Right ventricle myocardium superior (tissue), 1 donor: Measurements from ENCODE around the gene FAM240B. TPM values are rescaled to one million over a fixed set of nuclear protein-coding genes. Genes with fewer than 3 reads are reported as not detected.

ENCODE experiments used
- ATAC-seq: fragments of 200-7000 bp; cut with Tn5 transposase; one replicate; pipeline ENCODE4 v1.9.1; 2020; ENCODE audit warnings: mild to moderate bottlenecking; ENCODE audit not compliant: poor library complexity
- DNase-seq: peaks from one replicate; pipeline ENCODE4 v3.0.0-alpha.2; 2020
- intact Hi-C: fragments of 100-400 bp; cut with DNase I; formaldehyde crosslinking; loops from one replicate; pipeline ENCODE4 v1.11.2; 2022
- long read RNA-seq: library from polyadenylated mRNA; unstranded; transcript quantifications from one replicate; pipeline ENCODE4 v2.0.0, GENCODE V29; 2021
- total RNA-seq: library from RNA; stranded (reverse); fragmentation: NEBNext Ultra II Directional; extraction: Animal tissue kit (Norgen Biotek cat#: 25700); gene quantifications from one replicate; pipeline ENCODE4 v1.2.1, GENCODE V29; 2021
- donor health status: DM: no; HTN: yes; CAD: no; lungs with severe emphysema.

The FAM240B gene
- not detected for total RNA-seq
- long read RNA-seq, result 0 reads

DNA sequence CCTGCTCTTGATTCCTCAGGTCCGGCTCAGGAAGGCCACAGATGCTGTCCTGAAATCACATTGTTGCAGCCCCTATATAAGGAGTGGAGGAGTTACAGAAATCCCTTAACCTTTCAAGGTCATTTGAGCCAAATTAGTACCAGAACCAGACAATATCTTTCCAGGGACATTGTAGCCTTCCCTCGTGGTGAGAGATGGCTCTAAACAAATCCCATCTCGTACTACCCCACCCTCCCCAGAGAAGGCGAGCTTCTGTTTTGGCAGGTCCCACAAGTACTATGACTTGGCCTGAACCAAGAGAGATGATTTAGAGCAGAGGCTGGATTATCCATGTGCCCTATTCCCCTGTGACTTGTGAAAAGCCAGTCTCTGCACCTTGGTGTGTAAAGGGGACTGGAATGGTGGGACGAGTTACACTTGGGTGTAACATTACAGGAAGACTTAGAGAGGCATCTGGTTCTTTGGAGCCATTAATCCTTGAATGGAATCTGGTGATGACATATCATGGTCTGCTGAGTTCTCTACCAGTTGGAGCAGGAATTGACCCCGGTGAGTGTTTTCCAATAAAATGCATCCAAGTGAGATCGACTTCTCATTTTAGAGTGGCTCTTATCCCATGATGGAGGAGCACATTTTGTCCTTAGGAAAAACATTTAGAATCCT, at the start of gene FAM240B:
Gene FAM240B, minus strand, starts transcription at position 51 of the 663 bp plus-strand sequence. CDS start 16,134 bp downstream, outside the sequence.
- ATAC-seq (no peak), DNase-seq (no peak)
- intact Hi-C loops, result no loop called here

DNA sequence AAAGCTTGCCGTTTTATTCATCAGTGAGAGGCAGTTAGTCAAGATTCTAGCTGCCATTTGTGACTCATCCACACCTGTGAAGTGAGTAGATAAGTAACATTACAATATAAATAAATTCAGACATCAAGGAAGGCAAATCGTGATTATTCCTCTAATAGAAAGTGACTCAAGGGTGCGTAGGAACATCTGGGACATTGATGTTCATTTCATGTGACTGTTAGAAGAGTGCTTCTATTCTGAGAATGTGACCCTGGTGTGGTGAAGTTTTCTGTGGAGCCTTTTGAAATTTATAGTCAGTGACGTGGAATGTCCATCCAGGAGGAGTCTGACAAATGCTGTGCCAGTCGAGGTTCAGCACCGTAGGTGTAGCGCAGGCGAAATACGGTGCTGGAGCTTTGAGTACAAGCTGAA, 48.4 kb upstream of the FAM240B start:
- intact Hi-C loops, result no loop called here
- ATAC-seq, result peak; percentile 25
- no peak for DNase-seq

DNA sequence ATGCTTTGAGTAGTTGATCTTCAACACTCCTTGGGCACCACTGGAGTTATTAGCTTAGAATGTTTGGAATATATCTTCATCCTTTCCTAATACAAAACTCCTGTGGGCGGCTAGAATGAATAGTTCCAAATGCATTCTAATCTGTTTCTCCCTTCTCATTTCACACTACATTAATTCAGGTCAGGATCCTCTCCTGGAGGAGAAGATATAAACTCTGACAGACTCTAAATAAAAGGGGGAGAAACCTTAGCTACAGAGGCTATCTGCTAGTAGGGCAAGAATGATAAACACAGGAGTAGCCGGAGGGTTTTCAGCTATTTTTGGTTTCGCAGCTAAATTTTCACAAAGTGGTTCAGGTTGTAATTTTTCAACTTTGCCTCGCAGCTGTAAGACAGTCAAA, 45.2 kb upstream of the FAM240B start:
- DNase-seq, result no peak
- intact Hi-C loops, result no loop called here
- ATAC-seq, result no peak

DNA sequence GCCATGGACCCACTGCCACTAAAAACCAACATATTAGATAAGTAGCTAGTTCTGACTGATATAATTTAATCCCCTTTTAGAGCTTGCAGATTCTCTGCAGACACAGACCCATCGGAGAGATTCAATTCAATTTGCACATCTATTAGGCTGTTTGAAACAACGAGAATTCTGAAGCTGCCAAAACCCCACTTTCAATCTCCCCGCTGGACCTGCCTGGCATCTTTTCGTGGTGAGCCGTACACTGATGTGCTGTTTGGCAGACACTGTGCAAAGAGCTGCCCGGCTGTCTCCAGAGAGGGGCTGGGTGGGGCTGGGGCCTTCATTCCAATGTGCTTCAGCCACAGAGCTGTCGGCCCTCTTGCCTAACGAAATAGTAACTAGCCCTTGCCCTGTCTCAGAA, 42.1 kb upstream of the FAM240B start:
- DNase-seq (no peak), ATAC-seq (no peak)
- intact Hi-C loops, result no loop called here

DNA sequence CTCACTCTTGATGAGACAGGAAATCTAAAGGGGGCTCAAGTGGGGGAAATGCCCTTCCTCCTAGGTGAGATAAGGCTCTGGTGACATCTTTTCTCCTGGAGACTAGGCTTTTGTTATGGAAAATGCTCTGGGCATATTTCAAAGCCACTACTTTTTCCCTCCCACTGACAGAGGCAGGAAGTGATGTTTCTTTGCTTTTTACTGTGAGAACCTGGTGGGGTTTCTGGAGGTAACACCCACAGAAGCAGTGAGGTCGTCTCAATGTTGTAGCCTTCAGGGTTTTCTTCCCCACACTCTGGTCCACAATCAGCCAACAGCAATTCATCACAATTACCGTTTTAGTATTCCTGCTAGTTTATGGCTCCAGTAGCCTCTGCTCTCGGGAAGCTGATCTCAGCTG, 41.4 kb upstream of the FAM240B start:
- DNase-seq, result no peak
- intact Hi-C loops, result no loop called here
- ATAC-seq, result no peak

DNA sequence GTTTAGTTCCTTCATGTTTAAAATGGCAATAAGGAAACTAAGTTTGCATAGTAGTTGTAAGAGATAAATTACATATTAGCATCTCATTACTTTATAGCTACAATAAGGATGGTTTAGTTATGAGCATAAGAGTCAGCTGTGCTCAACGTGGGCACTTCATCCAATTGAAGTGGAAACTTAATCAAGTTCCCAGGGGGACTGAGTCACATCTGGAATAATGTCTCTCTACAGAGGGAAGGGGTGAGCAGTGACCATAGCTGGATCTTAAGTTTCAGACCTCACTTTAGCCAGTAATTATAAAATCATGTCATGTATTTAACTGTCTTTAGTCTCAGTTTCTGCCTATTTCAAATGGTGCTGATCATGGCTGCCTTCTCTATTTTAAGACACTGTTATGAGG, 36.8 kb upstream of the FAM240B start:
- no peak for ATAC-seq
- no peak for DNase-seq
- intact Hi-C loops, result no loop called here

DNA sequence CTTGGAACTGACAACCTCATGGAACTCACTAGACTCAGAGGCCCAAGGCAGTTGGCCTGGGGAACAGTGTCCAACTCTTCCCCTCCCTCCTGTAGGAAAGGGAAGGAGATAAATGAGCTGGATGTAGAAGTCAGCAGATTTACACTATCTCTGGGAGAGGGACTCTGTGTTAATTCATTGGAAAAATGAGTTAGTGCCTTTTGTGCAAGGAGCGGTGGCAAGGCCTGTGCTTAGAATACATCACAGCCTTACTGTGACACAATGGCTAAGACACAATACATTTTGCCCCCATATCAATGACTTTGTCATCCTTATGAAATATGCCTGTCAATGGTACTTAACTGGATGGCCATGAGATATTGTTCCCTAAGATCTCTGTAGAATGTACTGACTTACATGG, 28.0 kb upstream of the FAM240B start:
- no peak for ATAC-seq
- no peak for DNase-seq
- intact Hi-C loops, result no loop called here

DNA sequence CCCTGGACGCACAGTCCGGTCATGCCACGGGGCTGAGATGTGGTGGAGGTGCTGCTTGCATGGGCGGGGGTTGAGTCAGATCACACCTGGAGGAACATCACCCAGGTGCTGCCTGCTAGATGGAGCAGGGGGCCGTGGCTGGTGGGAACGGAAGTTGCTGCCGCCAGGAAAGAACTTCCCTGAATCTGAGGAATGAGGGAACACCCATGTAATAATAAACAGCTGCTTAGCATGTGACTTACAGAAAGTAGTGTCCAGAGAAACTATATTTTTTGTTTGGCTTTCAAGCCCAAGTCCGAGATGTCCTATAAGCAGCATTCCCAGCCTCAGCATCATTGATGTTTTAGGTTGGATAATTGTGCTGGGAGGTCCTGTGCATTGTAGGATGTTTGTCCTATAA, 27.1 kb upstream of the FAM240B start:
- intact Hi-C loops, result no loop called here
- no peak for DNase-seq
- no peak for ATAC-seq

DNA sequence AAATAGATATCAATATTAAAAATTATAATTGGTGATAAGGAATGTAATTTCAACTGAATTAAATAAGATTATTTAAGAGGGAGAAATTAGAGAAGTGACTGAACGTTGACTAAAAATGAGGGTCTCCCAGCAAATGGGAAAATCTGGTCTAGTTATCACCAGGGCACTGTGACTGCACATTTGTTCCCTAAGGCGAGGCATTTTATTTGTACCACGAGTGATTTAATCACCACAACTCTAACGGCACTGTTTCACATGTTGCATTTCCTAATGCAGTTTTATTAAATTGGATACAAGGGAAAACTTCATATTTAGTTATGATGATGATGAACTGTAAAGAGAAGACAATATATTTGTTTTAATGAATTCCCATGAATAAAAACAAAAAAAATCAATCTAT, 26.4 kb upstream of the FAM240B start:
- no peak for DNase-seq
- no peak for ATAC-seq
- intact Hi-C loops, result no loop called here

DNA sequence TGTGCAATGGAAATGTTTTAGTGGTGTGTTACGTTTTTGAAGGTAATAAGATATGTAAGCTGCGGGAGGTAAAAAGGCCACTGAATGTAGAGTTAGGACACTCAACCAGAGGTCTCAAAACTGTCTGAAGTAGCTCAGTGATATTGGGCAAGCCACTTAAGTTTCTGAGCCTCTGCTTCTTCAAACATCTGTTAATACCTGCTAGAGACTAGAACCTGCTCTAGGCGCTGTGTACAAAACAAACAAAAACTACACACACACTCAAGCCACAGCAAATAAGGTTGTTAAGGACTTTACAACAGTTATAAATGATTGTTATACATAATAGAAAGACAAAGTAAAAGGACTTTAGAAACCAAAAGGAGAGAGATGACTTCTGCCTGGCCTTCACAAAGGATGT, 24.6 kb upstream of the FAM240B start:
- ATAC-seq (no peak), DNase-seq (no peak)
- intact Hi-C loops, result no loop called here

DNA sequence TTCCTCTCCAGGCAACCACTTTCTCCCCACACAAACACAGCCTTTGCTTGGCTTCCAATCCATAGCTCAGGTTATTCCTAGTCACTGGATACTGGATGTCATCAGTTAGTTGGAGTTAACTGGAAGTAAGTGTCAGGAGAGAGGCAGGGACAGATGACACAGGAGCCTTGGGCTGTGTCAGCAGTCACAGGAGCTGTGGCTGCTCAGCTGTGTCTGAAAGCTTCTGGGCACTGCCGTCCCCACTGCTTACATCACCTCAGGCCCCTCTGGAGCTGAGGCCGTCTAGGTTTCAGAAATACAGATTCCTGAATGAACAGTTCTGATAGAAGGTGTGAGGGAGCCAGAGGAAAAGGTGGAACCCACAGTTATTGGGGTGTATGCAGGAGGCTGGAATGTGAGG, 17.3 kb upstream of the FAM240B start:
- intact Hi-C loops, result no loop called here
- DNase-seq (no peak), ATAC-seq (no peak)

DNA sequence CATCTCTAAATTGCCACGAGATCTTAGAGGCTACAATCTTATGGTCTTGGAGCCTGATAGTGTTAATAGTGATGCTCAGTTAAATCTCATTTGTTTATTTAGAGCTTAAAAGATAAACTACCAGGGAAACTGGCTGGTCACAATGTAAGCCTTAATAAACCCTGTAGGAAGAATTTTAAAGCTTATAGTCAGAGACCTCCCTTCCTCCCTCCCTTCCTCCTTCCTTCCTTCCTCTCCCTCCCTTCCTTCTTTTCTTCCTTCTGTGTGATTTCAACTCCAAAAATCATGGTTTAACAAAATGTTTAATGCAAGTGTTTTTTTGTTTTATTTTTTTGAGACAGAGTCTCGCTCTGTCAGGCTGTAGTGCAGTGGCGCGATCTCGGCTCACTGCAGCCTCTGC, 14.9 kb upstream of the FAM240B start:
- DNase-seq, result no peak
- intact Hi-C loops, result no loop called here
- ATAC-seq, result no peak

DNA sequence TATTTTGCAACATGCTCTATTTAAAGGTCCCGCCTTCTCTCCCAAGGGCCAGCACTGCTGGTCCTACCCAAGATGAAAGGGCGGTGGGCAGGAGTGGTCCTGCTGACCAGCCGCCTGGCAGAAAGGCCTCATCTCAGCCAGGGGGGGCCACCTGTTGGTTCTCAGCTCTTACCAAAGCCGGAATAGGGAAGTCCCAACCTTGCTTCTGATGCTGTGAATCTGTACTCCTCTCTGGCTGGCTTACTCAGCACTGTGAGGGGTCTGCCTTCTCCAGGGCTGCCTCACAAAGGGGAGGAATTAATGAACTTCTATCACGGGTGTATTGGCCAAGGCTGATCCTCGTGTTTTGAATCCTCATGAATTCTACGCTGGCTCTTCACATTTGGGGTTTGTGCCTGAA, 13.6 kb upstream of the FAM240B start:
- intact Hi-C loops, result no loop called here
- DNase-seq (no peak), ATAC-seq (no peak)

DNA sequence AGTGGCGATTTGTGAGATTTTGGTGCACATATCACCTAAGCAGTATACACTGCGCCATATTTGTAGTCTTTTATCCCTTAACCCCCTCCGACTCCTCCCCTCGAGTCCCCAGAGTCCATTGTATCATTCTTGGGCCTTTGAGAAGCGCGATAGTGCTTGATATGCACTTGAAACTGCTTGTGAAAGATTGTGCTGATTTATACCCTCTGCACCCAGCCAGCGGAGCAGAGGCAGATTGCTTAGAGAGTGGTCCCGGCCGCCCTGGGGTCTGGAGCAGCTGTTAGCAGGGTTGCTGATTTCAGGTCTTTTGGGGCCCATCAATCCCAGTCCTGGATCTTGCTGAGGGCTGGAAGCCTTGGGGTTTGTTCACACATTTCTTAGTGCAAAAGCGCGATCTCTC, 13.0 kb upstream of the FAM240B start:
- no peak for ATAC-seq
- intact Hi-C loops, result no loop called here
- DNase-seq, result no peak

DNA sequence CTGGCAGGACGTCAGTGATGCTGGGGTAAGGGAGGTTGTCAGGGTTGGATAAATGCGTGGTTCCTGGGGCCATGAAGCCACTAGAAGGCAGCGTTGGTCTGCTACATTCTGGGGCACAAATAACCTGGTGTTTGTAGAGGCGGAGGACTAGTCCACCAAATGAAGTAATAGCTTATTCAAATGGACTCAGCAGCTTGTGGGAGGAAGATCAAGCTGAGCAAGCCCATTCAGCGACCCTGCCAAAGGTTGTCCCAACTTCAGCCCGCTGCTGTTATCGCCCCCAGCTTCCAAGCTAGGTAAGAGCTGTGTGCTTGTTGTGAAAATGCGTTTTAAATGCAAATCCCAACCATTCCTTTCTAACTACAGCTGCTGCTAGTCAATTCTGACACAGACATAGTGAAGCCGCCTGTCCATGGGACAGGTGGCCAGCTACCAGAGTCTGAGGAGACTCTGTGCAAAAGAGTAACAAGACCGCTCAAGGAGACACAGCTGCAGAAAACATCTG, 7.6 kb upstream of the FAM240B start:
- ATAC-seq (peak; percentile 67), DNase-seq (no peak)
- intact Hi-C loops, result no loop called here

DNA sequence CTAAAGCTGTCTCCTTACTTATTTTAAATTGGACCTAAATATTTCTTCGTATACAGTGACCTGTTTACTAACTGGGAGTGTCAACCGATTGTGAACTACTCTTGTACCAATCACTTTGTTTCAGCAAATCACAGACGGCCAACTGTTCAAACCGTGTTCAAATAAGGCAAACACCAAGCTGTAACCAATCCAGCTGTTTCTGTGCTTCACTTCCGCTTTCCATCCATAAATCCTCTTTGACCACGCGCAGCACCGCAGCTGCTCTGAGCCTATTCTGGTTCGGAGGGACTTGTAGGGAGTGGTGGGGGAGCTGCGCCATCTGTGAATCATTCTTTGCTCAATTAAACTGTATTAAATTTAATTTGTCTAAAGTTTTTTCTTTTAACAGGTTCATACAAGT, 4.8 kb upstream of the FAM240B start:
- ATAC-seq, result no peak
- intact Hi-C loops, result no loop called here
- DNase-seq, result no peak

DNA sequence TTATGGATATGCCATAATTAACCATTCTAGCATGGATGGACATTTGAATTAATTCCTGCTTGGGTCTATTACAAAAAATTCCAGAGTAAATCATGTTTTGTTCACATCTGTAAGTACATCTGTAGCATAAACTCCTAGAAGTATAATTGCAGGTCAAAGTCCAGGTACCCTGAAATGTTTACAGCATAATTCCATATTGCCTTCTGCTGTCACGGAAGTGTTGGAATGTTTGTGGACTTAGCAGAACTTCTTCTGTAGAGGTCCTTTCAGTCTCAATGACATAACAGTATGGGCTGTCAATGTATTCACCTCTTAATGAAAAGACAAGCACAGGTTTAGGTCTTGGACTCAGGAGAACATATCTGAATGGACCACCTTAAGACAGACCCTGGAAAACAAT, 1.8 kb downstream of the FAM240B start:
- DNase-seq, result no peak
- intact Hi-C loops, result no loop called here

DNA sequence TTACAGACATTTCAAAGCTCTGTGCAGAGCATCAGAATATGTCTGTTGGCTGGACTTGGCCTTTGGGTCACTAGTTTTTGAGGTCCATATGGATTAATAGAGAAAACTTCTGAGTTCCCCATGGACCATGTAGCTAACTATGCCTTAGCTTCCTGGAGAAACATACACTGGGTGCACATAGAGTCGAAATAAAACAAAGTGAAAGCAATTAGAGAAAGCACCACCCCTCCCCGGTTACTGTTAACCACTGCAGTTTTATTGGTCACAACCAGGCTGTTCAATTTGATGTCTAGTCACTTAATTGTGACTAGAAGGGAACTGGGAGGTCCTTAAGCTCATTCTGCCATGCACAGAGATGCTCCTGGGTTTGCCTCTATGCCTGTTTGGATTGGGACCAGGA, 4.2 kb downstream of the FAM240B start:
- intact Hi-C loops, result no loop called here
- ATAC-seq (no peak), DNase-seq (no peak)

More for the DNA sequence above, 1.8 kb downstream of the FAM240B start:
- no peak for ATAC-seq

DNA sequence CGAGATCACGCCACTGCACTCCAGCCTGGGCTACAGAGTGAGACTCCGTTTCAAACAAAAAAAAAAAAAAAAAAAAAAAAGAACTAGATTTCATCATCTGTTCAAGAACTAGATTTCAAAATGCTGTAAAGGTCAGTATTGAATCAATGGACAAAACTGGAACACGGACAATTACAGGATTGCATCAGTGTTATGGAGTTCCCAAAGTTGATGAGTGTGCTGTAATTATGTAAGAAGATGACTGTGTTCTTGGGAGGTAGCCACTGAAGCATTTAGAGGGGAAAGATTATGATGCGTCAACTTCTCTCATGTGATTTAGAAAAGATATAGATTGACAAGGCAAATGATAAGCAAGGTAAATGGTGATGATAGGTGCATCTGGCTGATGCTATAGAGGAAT, 6.5 kb downstream of the FAM240B start:
- intact Hi-C loops, result no loop called here
- ATAC-seq, result peak; percentile 91
- no peak for DNase-seq

DNA sequence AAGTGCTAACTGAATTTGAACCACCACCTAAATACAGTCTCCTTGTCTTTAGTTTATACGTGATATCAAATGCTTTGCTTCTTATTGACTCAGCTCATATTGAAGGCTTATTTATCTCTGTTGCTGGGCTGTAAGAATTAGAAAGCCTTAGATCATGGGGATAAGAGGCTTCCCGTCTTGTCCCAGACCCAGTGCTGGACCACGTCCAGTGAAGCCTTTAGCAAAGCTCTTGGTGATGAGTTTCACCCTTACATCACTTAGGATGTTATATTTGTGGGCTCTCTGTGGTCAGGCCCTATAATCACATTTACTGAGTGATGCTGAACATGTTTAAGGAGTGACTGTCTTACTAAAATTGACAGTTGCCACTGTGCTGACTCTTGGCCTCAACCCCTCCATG, 11.2 kb downstream of the FAM240B start:
- intact Hi-C loops, result no loop called here
- DNase-seq (no peak), ATAC-seq (no peak)
